Measurements from ENCODE around the gene CFAP46.

DNA sequence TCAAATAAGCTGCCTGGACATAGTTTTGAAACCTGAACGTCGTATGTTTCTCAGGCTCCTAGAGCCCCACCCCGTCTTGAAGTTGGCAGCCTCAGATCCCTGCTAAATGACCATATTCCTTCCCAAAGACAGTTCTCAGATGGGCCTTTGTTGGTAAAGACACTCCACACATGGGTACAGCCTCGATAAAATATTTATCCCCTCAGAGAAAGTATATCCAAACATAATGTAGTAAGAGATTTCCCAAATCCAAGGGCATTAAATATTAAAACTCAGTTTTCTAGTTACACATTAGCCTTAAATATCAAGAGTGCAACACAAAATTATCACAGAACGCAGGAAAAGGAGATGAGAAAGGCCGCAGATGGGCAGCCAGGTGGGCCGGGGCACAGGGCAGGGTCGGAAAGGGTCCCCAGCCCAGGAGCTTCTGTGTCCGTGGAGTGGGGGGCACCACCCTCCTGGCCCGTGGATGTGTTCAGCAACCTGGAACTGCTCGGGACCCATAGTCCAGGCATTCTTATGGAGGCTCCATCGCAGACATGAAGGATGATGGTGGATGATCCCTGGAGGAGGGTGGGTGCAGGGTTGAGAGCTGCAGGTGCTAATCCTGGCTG is 1.5 kb upstream of the CFAP46 start:
- TF ChIP-seq, protein P1, sequence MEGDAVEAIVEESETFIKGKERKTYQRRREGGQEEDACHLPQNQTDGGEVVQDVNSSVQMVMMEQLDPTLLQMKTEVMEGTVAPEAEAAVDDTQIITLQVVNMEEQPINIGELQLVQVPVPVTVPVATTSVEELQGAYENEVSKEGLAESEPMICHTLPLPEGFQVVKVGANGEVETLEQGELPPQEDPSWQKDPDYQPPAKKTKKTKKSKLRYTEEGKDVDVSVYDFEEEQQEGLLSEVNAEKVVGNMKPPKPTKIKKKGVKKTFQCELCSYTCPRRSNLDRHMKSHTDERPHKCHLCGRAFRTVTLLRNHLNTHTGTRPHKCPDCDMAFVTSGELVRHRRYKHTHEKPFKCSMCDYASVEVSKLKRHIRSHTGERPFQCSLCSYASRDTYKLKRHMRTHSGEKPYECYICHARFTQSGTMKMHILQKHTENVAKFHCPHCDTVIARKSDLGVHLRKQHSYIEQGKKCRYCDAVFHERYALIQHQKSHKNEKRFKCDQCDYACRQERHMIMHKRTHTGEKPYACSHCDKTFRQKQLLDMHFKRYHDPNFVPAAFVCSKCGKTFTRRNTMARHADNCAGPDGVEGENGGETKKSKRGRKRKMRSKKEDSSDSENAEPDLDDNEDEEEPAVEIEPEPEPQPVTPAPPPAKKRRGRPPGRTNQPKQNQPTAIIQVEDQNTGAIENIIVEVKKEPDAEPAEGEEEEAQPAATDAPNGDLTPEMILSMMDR (IDR thresholded peaks at IDR 0.05; ENCODE audit: poor library complexity, severe bottlenecking): no peak
- TF ChIP-seq POLR2AphosphoS5 (IDR thresholded peaks at IDR 0.05) (no peak), MXI1 (conservative IDR thresholded peaks at IDR 0.05; ENCODE audit: poor library complexity, severe bottlenecking) (no peak)

All from neural cell (in vitro differentiated cells).